HG02642 (cell line): ENCODE measurements around the gene NDOR1.

Experiments
- ATAC-seq: cut with Tn5 transposase; IDR thresholded peaks from one replicate; pipeline ENCODE4 v1.9.1; 2021; ENCODE audit warnings: mild to moderate bottlenecking; ENCODE audit not compliant: unreplicated experiment, poor library complexity

Gene NDOR1

GRCh38 chr9:137205126-137206069, at the start of gene NDOR1, which contains the start of gene TMEM203:
TSS of gene NDOR1 (plus strand) at chr9:137205700. CDS start at chr9:137205778, 78 bp downstream.
TSS of gene TMEM203 (minus strand) at chr9:137205648. CDS start at chr9:137205414, 234 bp downstream.
- ATAC-seq, result peak; percentile 52

GRCh38 chr9:137156567-137157375, 48.7 kb upstream of the NDOR1 start:
- ATAC-seq, result peak; percentile 40

GRCh38 chr9:137157618-137158415, 47.7 kb upstream of the NDOR1 start:
- no peak for ATAC-seq

DNA sequence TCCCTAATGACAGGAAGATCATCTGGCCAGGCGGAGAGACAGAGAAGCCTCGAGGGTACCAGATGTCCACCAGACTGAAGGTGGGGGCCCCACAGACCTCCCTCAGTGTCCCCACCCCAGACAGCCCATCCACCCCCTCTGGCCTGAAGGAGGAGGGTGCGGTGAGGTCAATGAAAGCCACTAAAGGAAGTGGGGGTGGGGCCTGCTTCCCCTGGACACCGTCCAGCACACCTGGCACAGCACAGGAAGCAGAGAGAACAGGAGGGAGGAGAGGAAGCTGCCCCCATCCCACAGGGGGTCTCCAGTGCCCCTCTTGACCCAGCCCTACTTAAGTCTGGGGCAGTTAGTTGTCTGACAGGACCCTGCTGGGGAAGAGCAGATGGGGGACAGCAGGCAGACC, 46.9 kb upstream of the NDOR1 start:
- no peak for ATAC-seq

DNA sequence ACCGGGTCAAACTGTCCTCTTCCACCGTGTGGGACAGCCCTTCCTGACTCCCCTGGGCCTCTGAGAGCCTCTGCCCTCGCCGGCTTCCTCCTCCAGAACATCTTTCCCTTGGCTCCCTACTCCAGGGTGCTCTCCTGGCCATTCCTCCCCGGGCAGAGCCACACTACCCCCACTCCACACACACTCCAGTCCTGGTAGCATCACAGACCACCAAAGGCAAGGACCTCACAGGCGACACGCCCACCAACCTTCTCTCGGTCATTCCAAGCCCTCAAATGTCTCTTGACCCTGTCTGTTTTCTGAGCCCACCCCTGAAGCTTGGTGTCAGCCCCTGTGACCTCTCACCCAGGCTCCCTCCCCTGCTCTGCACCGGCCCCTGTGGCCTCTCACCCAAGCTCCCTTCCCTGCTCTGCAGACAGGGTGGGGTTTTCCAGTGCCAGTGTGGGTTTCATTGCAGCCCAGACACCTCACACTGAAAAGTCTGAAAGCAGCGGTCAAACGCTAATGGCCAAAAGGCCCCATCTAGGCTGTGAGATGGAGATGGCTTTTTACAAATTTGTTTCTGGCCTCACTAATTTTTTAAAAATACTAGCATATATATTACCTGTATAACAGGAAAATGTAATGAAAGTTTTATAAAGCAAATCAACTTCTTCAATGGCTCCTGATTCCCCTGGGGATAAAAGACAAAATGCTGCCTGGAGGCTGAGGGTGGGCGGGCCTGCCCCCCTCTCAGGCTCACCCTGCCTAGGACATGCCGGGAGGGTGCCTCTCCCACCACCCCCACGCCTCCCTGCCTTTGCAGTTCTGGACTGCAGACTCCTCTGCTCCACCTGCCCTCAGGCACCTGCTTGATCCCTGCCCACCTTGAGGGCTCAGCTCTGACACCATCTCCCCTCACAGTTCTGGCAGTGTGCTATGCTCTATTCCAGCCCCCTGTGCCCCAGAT, 46.1 kb upstream of the NDOR1 start:
- no peak for ATAC-seq

GRCh38 chr9:137160054-137160425, 45.5 kb upstream of the NDOR1 start:
- no peak for ATAC-seq

GRCh38 chr9:137160716-137161557, 44.6 kb upstream of the NDOR1 start:
- no peak for ATAC-seq

DNA sequence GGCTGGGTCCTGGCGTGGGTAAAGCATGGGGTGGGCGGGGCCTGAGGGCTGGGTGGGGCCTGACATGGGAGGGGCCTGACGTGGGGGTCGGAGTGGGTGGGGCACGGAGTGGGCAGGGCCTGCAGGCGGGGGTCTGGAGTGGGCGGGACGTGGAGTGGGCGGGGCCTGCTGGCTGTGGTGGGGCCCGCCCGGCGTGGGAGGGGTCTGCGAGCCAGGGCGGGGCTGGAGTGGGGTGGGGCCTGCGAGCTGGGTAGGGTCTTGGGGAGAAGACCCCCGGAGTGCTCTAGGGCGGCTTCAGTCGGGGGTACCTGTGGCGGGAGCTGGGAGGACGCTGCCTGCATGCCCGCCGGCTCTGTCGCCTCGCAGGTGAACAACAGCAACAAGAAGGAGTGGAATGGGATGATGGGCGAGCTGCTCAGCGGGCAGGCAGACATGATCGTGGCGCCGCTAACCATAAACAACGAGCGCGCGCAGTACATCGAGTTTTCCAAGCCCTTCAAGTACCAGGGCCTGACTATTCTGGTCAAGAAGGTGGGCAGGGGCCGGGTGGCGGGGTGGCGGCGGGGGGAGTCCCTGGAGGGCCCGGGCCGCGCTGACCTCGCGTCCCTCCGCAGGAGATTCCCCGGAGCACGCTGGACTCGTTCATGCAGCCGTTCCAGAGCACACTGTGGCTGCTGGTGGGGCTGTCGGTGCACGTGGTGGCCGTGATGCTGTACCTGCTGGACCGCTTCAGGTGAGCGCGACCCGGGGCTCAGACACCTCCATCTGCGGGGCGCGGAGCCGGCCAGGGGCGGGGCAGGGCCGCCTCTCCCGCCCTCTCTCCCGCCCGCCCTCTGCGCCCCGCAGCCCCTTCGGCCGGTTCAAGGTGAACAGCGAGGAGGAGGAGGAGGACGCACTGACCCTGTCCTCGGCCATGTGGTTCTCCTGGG, 43.7 kb upstream of the NDOR1 start:
- no peak for ATAC-seq

- no peak for ATAC-seq
Measured at GRCh38 chr9:137162505-137163364, 42.8 kb upstream of the NDOR1 start.

- ATAC-seq, result no peak
Measured at GRCh38 chr9:137163365-137163715, 42.2 kb upstream of the NDOR1 start.

GRCh38 chr9:137163805-137164204, 41.7 kb upstream of the NDOR1 start:
- no peak for ATAC-seq

DNA sequence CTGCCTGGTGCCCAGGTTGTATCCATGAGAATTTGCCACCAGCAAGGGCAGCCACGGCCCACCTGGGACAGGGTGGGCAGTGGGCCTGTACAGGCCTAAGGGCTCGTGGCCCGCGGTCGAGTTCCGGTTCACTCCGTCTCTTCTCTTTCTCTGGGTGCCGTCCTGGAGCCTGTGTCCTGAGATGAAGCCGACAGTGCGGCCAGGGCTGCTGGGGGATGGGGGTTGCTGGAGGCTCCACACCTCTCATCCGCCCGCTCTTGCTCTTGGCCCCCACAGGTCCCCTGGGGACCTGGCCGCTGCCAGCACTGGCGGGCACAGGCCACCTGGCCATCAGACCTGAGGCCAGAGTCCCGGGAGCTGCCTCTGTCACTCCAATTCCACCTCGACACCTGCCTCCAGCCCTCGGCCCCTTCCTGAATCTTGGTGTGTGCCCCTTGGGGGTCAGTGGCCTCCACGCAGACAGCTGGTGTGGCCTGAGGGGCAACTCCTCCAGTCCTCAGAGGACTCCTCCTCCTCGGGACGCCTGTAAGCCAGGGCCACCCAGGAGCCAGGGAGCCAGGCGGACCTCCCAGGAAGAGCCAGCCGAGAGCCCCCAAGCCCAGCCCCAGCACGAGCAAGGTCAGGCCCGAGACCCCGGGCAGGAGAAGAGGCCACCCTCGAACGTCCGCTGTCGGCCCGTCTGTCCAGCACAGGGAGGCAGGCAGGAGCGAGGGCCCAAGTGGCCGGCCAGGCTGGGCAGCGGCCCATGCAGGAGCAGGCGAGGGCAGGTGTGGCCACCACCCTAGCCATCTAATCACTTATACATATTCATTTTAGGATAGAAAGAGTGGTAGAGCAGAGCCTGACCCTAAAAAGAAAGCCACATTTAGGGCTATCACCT, 40.9 kb upstream of the NDOR1 start:
- no peak for ATAC-seq

DNA sequence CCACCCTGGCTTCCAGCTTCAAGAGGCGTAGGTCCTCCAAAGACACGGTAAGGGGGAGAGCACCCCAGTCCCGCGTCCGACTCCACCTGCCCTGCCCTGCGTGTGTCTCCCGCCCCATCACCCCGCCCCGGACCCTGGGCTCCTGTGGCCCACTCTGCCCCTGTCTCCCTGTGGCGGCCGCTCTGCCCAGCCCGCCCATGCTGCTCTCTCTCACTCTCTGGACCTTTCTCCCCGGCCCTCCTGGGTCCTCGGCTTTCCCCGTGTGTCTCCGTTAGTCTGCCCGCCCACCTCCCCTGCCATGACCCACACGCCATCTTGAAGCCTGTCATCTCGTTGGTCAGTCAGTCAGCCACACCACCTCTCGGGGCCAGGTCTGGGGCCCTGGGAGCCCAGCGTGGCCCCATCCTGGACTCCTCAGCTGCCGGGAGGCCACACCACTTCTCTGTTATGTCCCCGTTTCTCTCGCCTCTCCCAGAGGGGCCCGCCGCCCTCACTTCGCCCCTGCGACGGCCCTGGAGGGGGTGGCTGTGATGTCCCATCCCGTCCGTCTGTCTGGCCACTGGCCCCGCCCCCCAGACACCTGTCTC, 40.2 kb upstream of the NDOR1 start:
- ATAC-seq, result no peak

DNA sequence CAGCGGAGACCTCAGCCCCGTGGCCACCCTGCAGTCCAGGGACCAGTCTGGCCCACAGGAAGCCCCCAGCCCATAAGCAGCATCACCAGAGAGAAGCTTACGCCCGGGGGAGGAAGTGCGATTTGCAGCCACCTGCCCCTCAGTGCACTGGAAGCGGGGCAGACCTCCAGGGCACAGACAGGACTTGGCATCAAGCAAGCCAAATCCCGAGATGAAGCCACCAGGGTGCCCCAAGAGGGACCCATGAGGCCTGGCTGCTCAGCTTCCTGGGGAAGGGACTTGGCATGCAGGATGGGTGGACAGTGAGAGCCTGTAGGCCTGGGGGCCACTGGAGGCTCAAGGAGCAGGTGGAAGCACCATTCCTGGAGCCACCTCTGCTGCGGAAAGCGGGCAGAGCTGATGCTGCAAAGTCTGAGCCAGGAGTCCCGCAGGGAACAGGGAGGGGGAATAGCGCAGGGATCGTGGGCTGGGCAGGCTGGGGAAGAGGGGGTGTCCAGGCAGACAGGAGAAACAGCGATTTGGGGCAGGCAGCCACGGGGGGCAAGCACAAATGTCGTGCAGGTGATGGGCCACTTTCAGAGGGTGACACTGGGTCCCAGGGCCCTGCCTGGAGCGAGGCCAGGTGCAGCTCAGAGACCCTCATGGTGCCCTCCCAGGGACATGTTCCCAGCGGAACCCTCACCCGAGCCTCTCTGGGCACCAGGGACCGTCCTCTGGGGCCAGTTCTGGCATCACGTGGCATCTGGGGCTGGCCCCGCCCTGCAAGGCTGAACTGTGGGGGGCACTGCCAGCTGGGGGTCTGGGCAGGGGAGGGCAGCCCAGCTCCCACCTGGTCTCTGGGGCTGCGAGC, 38.9 kb upstream of the NDOR1 start:
- ATAC-seq, result no peak
